HEK293T (cell line): Measurements from ENCODE around the gene OR56A1.

Experiments used
- CTCF ChIA-PET: fragments of 350-600 bp; formaldehyde crosslinking; extraction: SDS; loops from one replicate; lab custom pipeline; 2021; ENCODE audit warnings: antibody characterized with exemption, inconsistent platforms; lab: Yijun Ruan, JAX
- POLR2A ChIA-PET: fragments of 350-600 bp; formaldehyde crosslinking; extraction: SDS; loops from one replicate; lab custom pipeline; 2020; ENCODE audit warnings: antibody characterized with exemption, inconsistent platforms; lab: Yijun Ruan, JAX
- DNase-seq: peaks from one replicate; pipeline ENCODE4 v3.0.0; 2012; ENCODE audit warnings: mixed read lengths; ENCODE audit errors: extremely low spot score
- ARNT ChIP-seq: fragments of 450-650 bp; IDR thresholded peaks from 2 replicates; pipeline ENCODE4 v1.6.1; 2017; ENCODE audit warnings: mild to moderate bottlenecking
- BHLHE40 ChIP-seq: fragments of 450-650 bp; IDR thresholded peaks from 2 replicates; pipeline ENCODE4 v1.6.1; 2016; ENCODE audit warnings: mild to moderate bottlenecking, moderate library complexity, borderline replicate concordance
- CTBP1 ChIP-seq: fragments of 450-650 bp; IDR thresholded peaks from 2 replicates; pipeline ENCODE4 v1.6.1; 2016; ENCODE audit warnings: borderline replicate concordance
- ELF4 ChIP-seq: fragments of 450-650 bp; IDR thresholded peaks from 2 replicates; pipeline ENCODE4 v1.6.1; 2017; ENCODE audit warnings: antibody characterized with exemption
- FOXA1 ChIP-seq: fragments of 450-650 bp; IDR thresholded peaks from 2 replicates; pipeline ENCODE4 v1.6.1; 2016; ENCODE audit warnings: mild to moderate bottlenecking
- FOXK2 ChIP-seq: fragments of 450-650 bp; IDR thresholded peaks from 2 replicates; pipeline ENCODE4 v1.6.1; 2016; ENCODE audit warnings: mild to moderate bottlenecking
- FOXM1 ChIP-seq: fragments of 450-650 bp; IDR thresholded peaks from 2 replicates; pipeline ENCODE4 v1.6.1; 2017; ENCODE audit warnings: mild to moderate bottlenecking, borderline replicate concordance
- HDGF ChIP-seq: fragments of 450-650 bp; IDR thresholded peaks from 2 replicates; pipeline ENCODE4 v1.6.1; 2017; ENCODE audit warnings: antibody characterized with exemption, borderline replicate concordance
- L3MBTL2 ChIP-seq: fragments of 450-650 bp; conservative IDR thresholded peaks from 2 replicates; pipeline ENCODE4 v1.6.1; 2016; ENCODE audit warnings: mild to moderate bottlenecking
- LEF1 ChIP-seq: fragments of 450-650 bp; IDR thresholded peaks from 2 replicates; pipeline ENCODE4 v1.6.1; 2017; ENCODE audit warnings: mild to moderate bottlenecking, borderline replicate concordance
- NFRKB ChIP-seq: fragments of 450-650 bp; IDR thresholded peaks from 2 replicates; pipeline ENCODE4 v1.6.1; 2016; ENCODE audit warnings: mild to moderate bottlenecking, moderate library complexity
- SP1 ChIP-seq: fragments of 450-650 bp; IDR thresholded peaks from 2 replicates; pipeline ENCODE4 v1.6.1; 2017
- SUZ12 ChIP-seq: fragments of 450-650 bp; IDR thresholded peaks from 2 replicates; pipeline ENCODE4 v1.6.1; 2016; ENCODE audit warnings: mild to moderate bottlenecking
- TARDBP ChIP-seq: fragments of 450-650 bp; IDR thresholded peaks from 2 replicates; pipeline ENCODE4 v1.6.1; 2016
- ZNF384 ChIP-seq: fragments of 450-650 bp; IDR thresholded peaks from 2 replicates; pipeline ENCODE4 v1.6.1; 2016
- TF ChIP-seq, protein P1 (sequence below): fragments of 450-650 bp; IDR thresholded peaks from 2 replicates; pipeline ENCODE4 v1.6.1; 2016

Gene OR56A1

GRCh38 chr11:6002202-6002699 is 28.3 kb downstream of the OR56A1 start:
- POLR2A ChIA-PET: no interaction called here
- DNase-seq: no peak
- TF ChIP-seq SP1 (no peak), ARNT (no peak), BHLHE40 (no peak), L3MBTL2 (no peak), ZNF384 (no peak), FOXM1 (no peak), ELF4 (no peak), HDGF (no peak), FOXK2 (no peak), NFRKB (no peak), SUZ12 (no peak), CTBP1 (no peak), LEF1 (no peak), FOXA1 (no peak), TARDBP (no peak)
- TF ChIP-seq, protein P1, sequence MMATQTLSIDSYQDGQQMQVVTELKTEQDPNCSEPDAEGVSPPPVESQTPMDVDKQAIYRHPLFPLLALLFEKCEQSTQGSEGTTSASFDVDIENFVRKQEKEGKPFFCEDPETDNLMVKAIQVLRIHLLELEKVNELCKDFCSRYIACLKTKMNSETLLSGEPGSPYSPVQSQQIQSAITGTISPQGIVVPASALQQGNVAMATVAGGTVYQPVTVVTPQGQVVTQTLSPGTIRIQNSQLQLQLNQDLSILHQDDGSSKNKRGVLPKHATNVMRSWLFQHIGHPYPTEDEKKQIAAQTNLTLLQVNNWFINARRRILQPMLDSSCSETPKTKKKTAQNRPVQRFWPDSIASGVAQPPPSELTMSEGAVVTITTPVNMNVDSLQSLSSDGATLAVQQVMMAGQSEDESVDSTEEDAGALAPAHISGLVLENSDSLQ: no peak
- CTCF ChIA-PET: no interaction called here

- no peak for TF ChIP-seq ELF4
- no peak for TF ChIP-seq ZNF384
- no peak for TF ChIP-seq TARDBP
- TF ChIP-seq SP1: no peak
- no peak for TF ChIP-seq CTBP1
- TF ChIP-seq ARNT: no peak
- no peak for TF ChIP-seq HDGF
- no peak for TF ChIP-seq BHLHE40
- TF ChIP-seq FOXA1: no peak
- TF ChIP-seq SUZ12: no peak
- TF ChIP-seq, protein P1: no peak
- ChIA-PET POLR2A (no interaction called here), CTCF (interaction anchor here (1.0 kb wide), 1 partner anchor 368 kb away, joined by 4 read pairs; no protein-coding TSS in a partner anchor)
- no peak for DNase-seq
These were observed 35.8 kb downstream of the OR56A1 start for GRCh38 chr11:5994791-5995190.

GRCh38 chr11:5992604-5993251 is 37.8 kb downstream of the OR56A1 start:
- ChIA-PET POLR2A (no interaction called here), CTCF (interaction anchor here (1.0 kb wide), 2 partner anchors 13 to 289 kb away, joined by 3 to 5 read pairs; no protein-coding TSS in a partner anchor)
- no peak for TF ChIP-seq FOXM1
- TF ChIP-seq HDGF: no peak
- TF ChIP-seq TARDBP: no peak
- no peak for TF ChIP-seq BHLHE40
- peak; percentile 34 for DNase-seq

DNA sequence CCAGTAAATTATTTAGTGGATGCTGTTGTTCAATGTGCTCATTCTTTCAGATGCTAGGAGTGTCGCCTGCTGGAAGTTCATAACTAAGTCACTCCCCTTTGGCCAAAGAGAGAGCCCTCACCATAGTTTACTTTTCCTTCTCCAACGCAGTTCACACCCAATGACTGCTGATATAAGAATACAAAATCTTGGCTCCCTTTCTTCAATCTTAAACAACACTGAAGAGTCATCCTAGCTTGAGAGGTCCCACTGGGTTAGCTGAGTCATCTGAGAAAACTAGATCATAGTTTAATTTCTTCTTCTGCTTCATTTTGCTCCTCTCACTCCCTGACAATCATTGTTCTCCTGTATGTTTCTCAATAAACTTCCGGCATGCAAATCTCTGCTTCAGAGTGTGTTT is 38.4 kb downstream of the OR56A1 start:
- TF ChIP-seq LEF1 (no peak), FOXK2 (no peak), FOXA1 (no peak), CTBP1 (no peak), ARNT (no peak), HDGF (no peak), NFRKB (no peak), BHLHE40 (no peak), ELF4 (no peak)
- TF ChIP-seq, protein P1: no peak
- ChIA-PET POLR2A (no interaction called here), CTCF (interaction anchor here (0.7 to 1.0 kb wide), 3 partner anchors 14 to 290 kb away, joined by 3 to 5 read pairs (median 3); no protein-coding TSS in a partner anchor)
- no peak for DNase-seq

DNA sequence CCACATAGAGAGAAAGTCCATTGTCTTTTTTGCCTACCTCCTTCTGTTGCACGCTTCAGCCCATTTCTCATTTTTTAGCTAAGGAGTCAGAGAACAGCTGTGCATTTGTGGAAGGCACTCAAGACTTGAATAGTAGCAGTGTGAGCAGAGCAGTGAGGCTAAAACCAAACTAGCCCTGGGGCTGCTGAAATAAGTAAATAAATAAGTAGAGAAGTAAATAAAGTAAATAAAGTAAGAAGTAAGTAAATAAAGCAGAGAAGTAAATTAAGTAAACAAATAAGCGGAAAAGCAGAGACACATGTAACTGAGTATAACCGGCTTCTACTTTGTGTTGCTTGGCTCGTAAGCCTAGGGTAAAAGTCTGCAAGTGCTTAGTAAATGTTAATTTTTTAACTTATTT is 41.4 kb downstream of the OR56A1 start:
- POLR2A ChIA-PET: no interaction called here
- CTCF ChIA-PET: no interaction called here
- no peak for DNase-seq
- TF ChIP-seq, protein P1: no peak
- TF ChIP-seq TARDBP (no peak), FOXK2 (no peak), NFRKB (no peak), FOXA1 (no peak), FOXM1 (no peak), SP1 (no peak), LEF1 (no peak), SUZ12 (no peak), CTBP1 (no peak), ARNT (no peak), HDGF (no peak), BHLHE40 (no peak), ELF4 (no peak), L3MBTL2 (no peak), ZNF384 (no peak)
